Mammary epithelial cell (primary cell): ENCODE measurements around the gene SLC44A1.

Experiments
- CTCF ChIP-seq, 2 donors: IDR thresholded peaks in 1 of 2; conservative IDR thresholded peaks in 1 of 2; 2 replicates each; pipeline ENCODE4 v1.5.1; 2011 to 2012; ENCODE audit warnings: inconsistent platforms in 2 of 2, low read length in 2 of 2, mild to moderate bottlenecking in 2 of 2, control low read depth in 1 of 2, low read depth in 1 of 2; ENCODE audit not compliant: insufficient read depth in 1 of 2; ENCODE audit errors: extremely low read depth in 1 of 2
- EZH2 ChIP-seq: IDR thresholded peaks from 2 replicates; pipeline ENCODE4 v1.6.1; 2012; ENCODE audit warnings: low read length, inconsistent platforms, borderline replicate concordance

GRCh38 chr9:105259274-105259673 lies 14.8 kb downstream of the SLC44A1 start:
- TF ChIP-seq CTCF (conservative IDR thresholded peaks at IDR 0.05 in 1 of 2, IDR thresholded peaks at IDR 0.05 in 1 of 2; ENCODE audit: extremely low read depth in 1 of 2, insufficient read depth in 1 of 2, low read depth in 1 of 2, low read length in 2 of 2) (no peak), EZH2 (no peak)
